Lower leg skin (tissue), 3 donors: Measurements from ENCODE around the gene RACGAP1.

ENCODE experiments used
- POLR2A ChIP-seq, 2 donors: fragments of 450-650 bp; IDR thresholded peaks; one replicate each; pipeline ENCODE4 v1.6.1; 2016 to 2017; ENCODE audit warnings: antibody characterized with exemption in 2 of 2, mild to moderate bottlenecking in 1 of 2, moderate library complexity in 1 of 2
- TF ChIP-seq, protein P1 (sequence below), 3 donors: fragments of 450-650 bp; IDR thresholded peaks; one replicate each; pipeline ENCODE4 v1.5.1; 2016; ENCODE audit warnings: antibody characterized with exemption in 3 of 3, mild to moderate bottlenecking in 3 of 3, moderate library complexity in 2 of 3

DNA sequence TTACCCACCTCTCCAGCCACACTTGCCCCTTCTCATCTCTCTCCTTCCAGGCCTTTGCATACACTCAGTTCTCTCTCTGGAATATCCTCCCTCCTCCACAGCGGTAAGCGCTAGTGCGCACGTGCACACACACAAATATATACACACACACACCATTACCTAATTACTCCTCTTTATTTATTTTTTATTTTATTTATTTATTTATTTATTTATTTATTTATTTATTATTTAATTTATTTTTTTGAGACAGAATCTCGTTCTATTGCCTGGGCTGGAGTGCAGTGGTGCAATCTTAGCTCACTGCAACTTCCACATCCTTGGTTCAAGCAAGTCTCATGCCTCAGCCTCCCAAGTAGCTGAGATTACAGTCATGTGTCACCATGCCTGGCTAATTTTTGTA is 43.8 kb upstream of the RACGAP1 start:
- TF ChIP-seq, protein P1, sequence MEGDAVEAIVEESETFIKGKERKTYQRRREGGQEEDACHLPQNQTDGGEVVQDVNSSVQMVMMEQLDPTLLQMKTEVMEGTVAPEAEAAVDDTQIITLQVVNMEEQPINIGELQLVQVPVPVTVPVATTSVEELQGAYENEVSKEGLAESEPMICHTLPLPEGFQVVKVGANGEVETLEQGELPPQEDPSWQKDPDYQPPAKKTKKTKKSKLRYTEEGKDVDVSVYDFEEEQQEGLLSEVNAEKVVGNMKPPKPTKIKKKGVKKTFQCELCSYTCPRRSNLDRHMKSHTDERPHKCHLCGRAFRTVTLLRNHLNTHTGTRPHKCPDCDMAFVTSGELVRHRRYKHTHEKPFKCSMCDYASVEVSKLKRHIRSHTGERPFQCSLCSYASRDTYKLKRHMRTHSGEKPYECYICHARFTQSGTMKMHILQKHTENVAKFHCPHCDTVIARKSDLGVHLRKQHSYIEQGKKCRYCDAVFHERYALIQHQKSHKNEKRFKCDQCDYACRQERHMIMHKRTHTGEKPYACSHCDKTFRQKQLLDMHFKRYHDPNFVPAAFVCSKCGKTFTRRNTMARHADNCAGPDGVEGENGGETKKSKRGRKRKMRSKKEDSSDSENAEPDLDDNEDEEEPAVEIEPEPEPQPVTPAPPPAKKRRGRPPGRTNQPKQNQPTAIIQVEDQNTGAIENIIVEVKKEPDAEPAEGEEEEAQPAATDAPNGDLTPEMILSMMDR (IDR thresholded peaks at IDR 0.05) = no peak
- no peak for TF ChIP-seq POLR2A (IDR thresholded peaks at IDR 0.05)
